SK-N-SH (cell line): ENCODE results near the gene HHAT. TPM values are rescaled to one million over a fixed set of nuclear protein-coding genes. Genes with fewer than 3 reads are reported as not detected.

Experiments
- CTCF ChIA-PET: fragments of 300-600, 350-600 bp; formaldehyde crosslinking; extraction: SDS; loops from one replicate; lab custom pipeline; 2021; lab: Yijun Ruan, JAX
- POLR2A ChIA-PET: fragments of 350-600 bp; sonication (Branson Sonifier 250); formaldehyde crosslinking; extraction: SDS; loops from one replicate; lab custom pipeline; 2020; ENCODE audit warnings: antibody characterized with exemption, inconsistent platforms; lab: Yijun Ruan, JAX
- DNase-seq: peaks from one replicate; pipeline ENCODE4 v3.0.0; 2012
- H2AFZ ChIP-seq: fragments of 200-600 bp; sonication (generic); 2 replicates; pipeline ENCODE4 v1.8.1; 2016; ENCODE audit warnings: antibody characterized with exemption, mild to moderate bottlenecking, low read depth
- H3F3A ChIP-seq: fragments of 200-600 bp; sonication (generic); replicated peaks from 2 replicates; pipeline ENCODE3; 2016; ENCODE audit warnings: antibody characterized with exemption, mild to moderate bottlenecking; ENCODE audit not compliant: insufficient read depth
- H3K27ac ChIP-seq, 2 experiments: fragments of 200-500 bp in 1 of 2; fragments of 200-600 bp in 1 of 2; sonication (Bioruptor generic) in 1 of 2; sonication (generic), shearing (Covaris generic) in 1 of 2; 2 replicates each; pipeline versions ENCODE4 v1.5.1 to v1.6.1; 2014 to 2016; ENCODE audit warnings: low read depth in 2 of 2, inconsistent platforms in 1 of 2, low read length in 1 of 2, mild to moderate bottlenecking in 1 of 2, mixed read lengths in 1 of 2
- H3K27me3 ChIP-seq: fragments of 200-600 bp; sonication (generic), shearing (Covaris generic); 2 replicates; pipeline ENCODE4 v1.6.1; 2016; ENCODE audit warnings: mixed run types; ENCODE audit not compliant: insufficient read depth
- H3K36me3 ChIP-seq, 2 experiments: fragments of 200-500 bp in 1 of 2; fragments of 200-600 bp in 1 of 2; sonication (Bioruptor generic) in 1 of 2; sonication (generic) in 1 of 2; replicated peaks in 1 of 2; 2 replicates each; pipeline versions ENCODE3 to v1.5.1; 2014 to 2016; ENCODE audit warnings: low read length in 1 of 2, mild to moderate bottlenecking in 1 of 2; ENCODE audit not compliant: insufficient read depth in 2 of 2, control insufficient read depth in 1 of 2
- H3K4me1 ChIP-seq, 2 experiments: fragments of 200-500 bp in 1 of 2; fragments of 200-600 bp in 1 of 2; sonication (Bioruptor generic) in 1 of 2; sonication (generic), shearing (Covaris generic) in 1 of 2; 2 replicates each; pipeline versions ENCODE4 v1.5.1 to v1.6.1; 2014 to 2016; ENCODE audit warnings: low read depth in 1 of 2, low read length in 1 of 2, mixed run types in 1 of 2; ENCODE audit not compliant: insufficient read depth in 2 of 2, control insufficient read depth in 1 of 2
- H3K4me2 ChIP-seq: fragments of 200-600 bp; sonication (generic), shearing (Covaris generic); 2 replicates; pipeline ENCODE4 v1.6.1; 2017; ENCODE audit warnings: mixed run types
- H3K4me3 ChIP-seq, 2 experiments: fragments of 200-500 bp in 1 of 2; fragments of 200-600 bp in 1 of 2; sonication (Bioruptor generic) in 1 of 2; sonication (generic), shearing (Covaris generic) in 1 of 2; 2 replicates each; pipeline versions ENCODE4 v1.5.1 to v1.8.1; 2014 to 2016; ENCODE audit warnings: low read depth in 2 of 2, inconsistent platforms in 1 of 2, low read length in 1 of 2, mild to moderate bottlenecking in 1 of 2, mixed read lengths in 1 of 2, moderate library complexity in 1 of 2
- H3K79me2 ChIP-seq: fragments of 200-600 bp; sonication (generic); 2 replicates; pipeline ENCODE4 v1.8.1; 2017; ENCODE audit warnings: mild to moderate bottlenecking; ENCODE audit not compliant: insufficient read depth
- H3K9ac ChIP-seq: fragments of 200-600 bp; sonication (generic); 2 replicates; pipeline ENCODE4 v1.6.1; 2017; ENCODE audit warnings: mixed run types
- H3K9me2 ChIP-seq: fragments of 200-600 bp; sonication (generic); 2 replicates; pipeline ENCODE4 v1.6.1; 2017; ENCODE audit warnings: mixed run types
- H3K9me3 ChIP-seq: fragments of 200-600 bp; sonication (generic); 2 replicates; pipeline ENCODE4 v1.6.1; 2017; ENCODE audit warnings: mixed run types, mild to moderate bottlenecking, moderate library complexity
- H4K20me1 ChIP-seq: fragments of 200-600 bp; sonication (generic); 2 replicates; pipeline ENCODE4 v1.6.1; 2017; ENCODE audit warnings: mild to moderate bottlenecking, mixed run types; ENCODE audit not compliant: insufficient read depth
- CTCF ChIP-seq: fragments of 200-600 bp; sonication (generic); IDR thresholded peaks from 2 replicates; pipeline ENCODE4 v1.6.1; 2017; ENCODE audit warnings: antibody characterized with exemption, mild to moderate bottlenecking, moderate library complexity
- ELF1 ChIP-seq: IDR thresholded peaks from 2 replicates; pipeline ENCODE4 v1.4.0; 2012
- EP300 ChIP-seq, 2 experiments: IDR thresholded peaks; 2 replicates each; pipeline versions ENCODE4 v1.4.0 to v1.6.1; 2012; ENCODE audit warnings: borderline replicate concordance in 1 of 2, low read depth in 1 of 2, low read length in 1 of 2
- FOSL2 ChIP-seq: IDR thresholded peaks from 2 replicates; pipeline ENCODE4 v1.4.0; 2012; ENCODE audit warnings: low read depth, mild to moderate bottlenecking, moderate library complexity, borderline replicate concordance
- FOXM1 ChIP-seq: IDR thresholded peaks from 2 replicates; pipeline ENCODE4 v1.4.0; 2012; ENCODE audit warnings: low read depth, mild to moderate bottlenecking
- GABPA ChIP-seq: IDR thresholded peaks from 2 replicates; pipeline ENCODE4 v1.4.0; 2012; ENCODE audit warnings: low read depth, mild to moderate bottlenecking
- IRF3 ChIP-seq: fragments of 150-350 bp; IDR thresholded peaks from 2 replicates; pipeline ENCODE4 v1.6.1; 2016; ENCODE audit warnings: mild to moderate bottlenecking, low read depth, low read length
- NFIC ChIP-seq: IDR thresholded peaks from 2 replicates; pipeline ENCODE4 v1.4.0; 2012; ENCODE audit warnings: borderline replicate concordance
- NRF1 ChIP-seq: IDR thresholded peaks from 2 replicates; pipeline ENCODE4 v1.6.1; 2012; ENCODE audit warnings: low read depth, mild to moderate bottlenecking, low read length
- PBX3 ChIP-seq: IDR thresholded peaks from 2 replicates; pipeline ENCODE4; 2012
- RAD21 ChIP-seq: IDR thresholded peaks from 2 replicates; pipeline ENCODE4 v1.6.1; 2012; ENCODE audit warnings: mild to moderate bottlenecking, low read length
- REST ChIP-seq: IDR thresholded peaks from 2 replicates; pipeline ENCODE4 v1.6.1; 2012; ENCODE audit warnings: mild to moderate bottlenecking, low read depth, low read length, moderate library complexity
- RXRA ChIP-seq: IDR thresholded peaks from 2 replicates; pipeline ENCODE4 v1.4.0; 2012; ENCODE audit warnings: low read depth, mild to moderate bottlenecking, borderline replicate concordance
- SIN3A ChIP-seq: IDR thresholded peaks from 2 replicates; pipeline ENCODE4 v1.6.1; 2012; ENCODE audit warnings: low read depth, mild to moderate bottlenecking, low read length, moderate library complexity, borderline replicate concordance
- TAF1 ChIP-seq: IDR thresholded peaks from 2 replicates; pipeline ENCODE4 v1.6.1; 2012; ENCODE audit warnings: low read depth, mild to moderate bottlenecking, low read length, moderate library complexity, borderline replicate concordance
- TCF12 ChIP-seq: IDR thresholded peaks from 2 replicates; pipeline ENCODE4 v1.4.0; 2012
- YY1 ChIP-seq: IDR thresholded peaks from 2 replicates; pipeline ENCODE4 v1.4.0; 2012; ENCODE audit warnings: low read depth, mild to moderate bottlenecking
- ZBTB33 ChIP-seq: IDR thresholded peaks from 2 replicates; pipeline ENCODE4 v1.4.0; 2012; ENCODE audit warnings: low read depth, borderline replicate concordance
- WGBS: methylation state at CpG from one replicate; pipeline ENCODE4 v1.1.6; 2017; ENCODE audit warnings: low lambda C conversion rate; 5-methylcytosine and 5-hydroxymethylcytosine counted together
- polyA plus RNA-seq, 3 experiments: library from polyadenylated mRNA; depleted of rRNA; stranded (reverse); fragments of >200 nt; gene quantifications; 2 replicates each; pipeline ENCODE4 v1.2.3, GENCODE V29; 2012

HHAT gene
- polyA plus RNA-seq, 1 of the 3 experiments (the other 2 are of a cell fraction): 8.1 TPM

GRCh38 chr1:210587566-210587965 is 258.9 kb downstream of the HHAT start:
- Histone ChIP-seq H3K27me3 (no peaks in the 10 kb centered on the region), H3K27ac (no peak overlapping the region), H3K9me3 (no peaks in the 10 kb centered on the region), H3K4me3 (no peak overlapping the region), H3K4me2 (no peak overlapping the region), H3K4me1 (peaks cover 0 to 12% of the 10 kb centered on the region in 2 experiments; a peak in 2 of 4 replicates), H4K20me1 (no peaks in the 10 kb centered on the region), H3K79me2 (no peaks in the 10 kb centered on the region), H3K9me2 (no peaks in the 10 kb centered on the region), H2AFZ (no peak overlapping the region), H3K36me3 (no peaks in the 10 kb centered on the region), H3K9ac (no peak overlapping the region), H3F3A (no peaks in the 10 kb centered on the region)
- ChIA-PET POLR2A (no interaction called here), CTCF (interaction anchor here (0.5 to 9.7 kb wide), 7 partner anchors 55 to 561 kb away, joined by 3 to 227 read pairs (median 7); partner anchors contain the start of gene KCNH1)
- no peak for DNase-seq
- no peak for TF ChIP-seq GABPA
- no peak for TF ChIP-seq TCF12
- no peak for TF ChIP-seq REST
- TF ChIP-seq SIN3A: no peak
- no peak for TF ChIP-seq RAD21
- no peak for TF ChIP-seq NFIC
- no peak for TF ChIP-seq FOXM1
- no peak for TF ChIP-seq IRF3
- TF ChIP-seq PBX3: no peak
- TF ChIP-seq RXRA: no peak
- TF ChIP-seq CTCF: no peak
- no peak for TF ChIP-seq NRF1
- TF ChIP-seq YY1: no peak
- TF ChIP-seq ELF1: no peak
- TF ChIP-seq FOSL2: no peak
- no peak for TF ChIP-seq ZBTB33
- TF ChIP-seq TAF1: no peak
- TF ChIP-seq EP300 (IDR thresholded peaks at IDR 0.05; ENCODE audit: borderline replicate concordance in 1 of 2, low read depth in 1 of 2, low read length in 1 of 2): no peak
- 89% methylated on average over 2 of the region's 4 CpGs for WGBS
